ENCODE measurements around the gene SYNPO2.

- no peak for TF ChIP-seq CTCF (optimal IDR thresholded peaks at IDR 0.05 in 1 of 3, IDR thresholded peaks at IDR 0.05 in 1 of 3, conservative IDR thresholded peaks at IDR 0.05 in 1 of 3; ENCODE audit: extremely low read depth in 1 of 3, insufficient read depth in 2 of 3, low read length in 3 of 3)
- no peak for TF ChIP-seq EZH2 (IDR thresholded peaks at IDR 0.05; ENCODE audit: low read length)
Measured at GRCh38 chr4:118947095-118947494, 58.4 kb downstream of the SYNPO2 start.
